Dermis microvascular lymphatic vessel endothelial cell (primary cell): ENCODE data around the gene PCDHGC4. TPM values are rescaled to one million over a fixed set of nuclear protein-coding genes. Genes with fewer than 3 reads are reported as not detected.

ENCODE experiments used
- DNase-seq, 2 donors: peaks; one replicate each; pipeline versions ENCODE4 v3.0.0 to v3.0.0-alpha.2; 2010; ENCODE audit warnings: low read depth in 2 of 2
- total RNA-seq: library from RNA; depleted of rRNA; stranded (reverse); fragments of >200 nt; gene quantifications from 2 replicates; pipeline ENCODE4 v1.2.1, GENCODE V29; 2014

Gene PCDHGC4
- total RNA-seq, 1 donor from 2014 or later = 0.77 TPM

DNA sequence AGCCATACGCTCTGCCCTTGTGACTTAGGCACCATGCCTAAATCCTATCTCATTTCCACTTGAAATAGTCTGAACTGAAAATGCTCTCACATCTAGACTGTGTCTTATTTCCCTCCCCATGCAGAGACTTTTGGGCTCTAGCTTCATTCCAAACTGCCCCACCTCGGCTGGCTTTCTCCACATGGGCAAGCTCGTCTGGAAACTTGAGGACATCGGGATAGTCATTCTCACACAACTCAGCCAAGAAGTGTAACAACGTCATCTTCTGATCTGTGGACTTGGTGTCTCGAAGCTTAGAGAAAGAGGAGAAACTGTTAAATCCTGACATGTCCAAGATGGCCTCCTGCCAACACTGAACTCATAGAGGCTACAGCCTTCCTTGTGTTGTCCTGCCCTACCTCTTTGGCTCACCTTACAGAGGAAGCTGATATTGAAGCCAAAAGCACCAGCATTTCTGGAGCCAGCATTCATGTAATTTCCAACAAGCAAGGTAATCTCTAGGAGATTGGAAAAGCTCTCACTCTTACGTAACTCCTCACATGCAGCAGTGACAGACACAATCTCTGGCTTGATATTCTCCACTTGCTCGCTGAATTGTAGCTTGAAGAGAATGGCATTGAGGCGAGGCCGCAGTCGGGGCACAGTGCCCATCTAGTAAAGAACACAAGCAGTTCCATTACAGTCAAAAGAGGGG lies 43.6 kb downstream of the PCDHGC4 start:
- no peak for DNase-seq

GRCh38 chr5:141529002-141529401 lies 44.2 kb downstream of the PCDHGC4 start:
- DNase-seq = no peak

GRCh38 chr5:141529873-141530272 lies 45.0 kb downstream of the PCDHGC4 start:
- DNase-seq = no peak

DNA sequence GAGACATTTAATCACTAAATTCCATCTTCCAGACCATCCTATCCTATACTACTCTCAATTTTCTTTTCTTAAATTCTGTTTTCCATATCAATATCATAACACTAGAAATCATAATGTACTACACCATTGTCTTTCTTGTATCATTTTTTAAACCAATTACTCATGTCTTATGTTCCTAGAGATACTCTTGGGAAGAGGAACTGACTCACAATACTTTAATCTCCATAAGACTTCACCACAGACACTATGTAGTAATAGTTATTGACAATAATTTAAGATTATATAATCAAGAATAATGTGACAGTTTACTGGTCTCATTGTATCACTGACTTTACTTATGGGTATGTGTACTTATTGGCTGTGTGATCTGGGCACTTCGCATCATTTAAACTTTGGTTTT lies 47.9 kb downstream of the PCDHGC4 start:
- no peak for DNase-seq

- DNase-seq = no peak
Observed at GRCh38 chr5:141533897-141534296, 49.1 kb downstream of the PCDHGC4 start.

DNA sequence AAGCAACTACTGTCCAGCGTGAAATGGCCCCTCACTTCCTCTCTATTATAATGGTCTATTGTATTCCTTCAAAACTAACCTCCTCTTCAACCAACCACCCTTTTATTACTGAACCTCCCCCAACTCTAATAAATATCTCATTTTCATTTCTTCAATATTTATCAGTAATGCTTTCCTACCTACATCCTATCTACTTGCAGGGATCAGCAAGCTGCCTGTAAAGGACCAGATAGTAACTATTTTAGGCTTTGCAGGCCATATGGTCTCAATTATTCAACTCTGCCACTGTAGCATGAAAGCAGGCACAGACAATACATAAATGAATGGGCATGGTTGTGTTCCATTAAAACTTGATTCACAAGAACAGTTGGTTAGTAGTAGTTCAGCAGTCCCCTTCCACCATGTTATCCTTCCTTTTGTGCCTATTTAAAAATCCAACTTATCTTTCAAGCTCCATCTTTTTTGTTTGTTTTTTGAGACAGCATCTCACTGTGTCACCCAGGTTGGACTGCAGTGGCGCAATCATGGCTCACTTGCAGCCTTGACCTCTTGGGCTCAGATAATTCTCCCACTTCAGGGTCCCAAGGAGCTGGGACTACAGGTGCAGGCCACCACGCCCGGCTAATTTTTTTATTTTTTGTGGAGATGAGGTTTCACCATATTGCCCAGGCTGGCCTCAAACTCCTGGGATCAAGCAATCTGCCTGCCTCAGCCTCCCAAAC lies 49.8 kb downstream of the PCDHGC4 start:
- no peak for DNase-seq

Other genes with a start within 250 kb of the PCDHGC4 start
- gene PCDHB15, start 239.6 kb upstream of the PCDHGC4 start, total RNA-seq = 0.26 and 0.76 TPM in 2 replicates
- gene SLC25A2, start 181.0 kb upstream of the PCDHGC4 start, total RNA-seq = under 0.01 and 0.13 TPM in 2 replicates
- 51.2 and 51.5 TPM in 2 replicates for gene TAF7, start 164.2 kb upstream of the PCDHGC4 start, total RNA-seq
- 0.26 and 0.51 TPM in 2 replicates for gene PCDHGA1, start 154.5 kb upstream of the PCDHGC4 start, total RNA-seq
- gene PCDHGA2, start 146.3 kb upstream of the PCDHGC4 start, total RNA-seq = 0.39 and 1.1 TPM in 2 replicates
- gene PCDHGA3, start 141.2 kb upstream of the PCDHGC4 start, total RNA-seq = 0.13 and 0.63 TPM in 2 replicates
- 0.39 and 1.1 TPM in 2 replicates for gene PCDHGB1, start 134.9 kb upstream of the PCDHGC4 start, total RNA-seq
- 0.90 and 2.1 TPM in 2 replicates for gene PCDHGA4, start 130.0 kb upstream of the PCDHGC4 start, total RNA-seq
- 0.64 and 1.9 TPM in 2 replicates for gene PCDHGB2, start 125.0 kb upstream of the PCDHGC4 start, total RNA-seq
- 0.26 and 0.63 TPM in 2 replicates for gene PCDHGA5, start 120.9 kb upstream of the PCDHGC4 start, total RNA-seq
- gene PCDHGB3, start 114.8 kb upstream of the PCDHGC4 start, total RNA-seq = 1.9 and 3.8 TPM in 2 replicates
- gene PCDHGA6, start 111.1 kb upstream of the PCDHGC4 start, total RNA-seq = 1.2 and 2.4 TPM in 2 replicates
- 0.64 and 1.5 TPM in 2 replicates for gene PCDHGA7, start 102.3 kb upstream of the PCDHGC4 start, total RNA-seq
- gene PCDHGB4, start 97.3 kb upstream of the PCDHGC4 start, total RNA-seq = 6.4 and 10.6 TPM in 2 replicates
- gene PCDHGA8, start 92.4 kb upstream of the PCDHGC4 start, total RNA-seq = 0.64 and 1.1 TPM in 2 replicates
- 6.4 and 9.7 TPM in 2 replicates for gene PCDHGB5, start 87.1 kb upstream of the PCDHGC4 start, total RNA-seq
- gene PCDHGA9, start 82.3 kb upstream of the PCDHGC4 start, total RNA-seq = 1.4 and 2.4 TPM in 2 replicates
- 1.5 and 2.7 TPM in 2 replicates for gene PCDHGB6, start 77.0 kb upstream of the PCDHGC4 start, total RNA-seq
- 3.0 and 6.2 TPM in 2 replicates for gene PCDHGA10, start 72.0 kb upstream of the PCDHGC4 start, total RNA-seq
- 3.7 and 8.2 TPM in 2 replicates for gene PCDHGB7, start 67.4 kb upstream of the PCDHGC4 start, total RNA-seq
- 4.0 and 5.4 TPM in 2 replicates for gene PCDHGA11, start 64.0 kb upstream of the PCDHGC4 start, total RNA-seq
- gene PCDHGA12, start 54.5 kb upstream of the PCDHGC4 start, total RNA-seq = 3.5 and 3.9 TPM in 2 replicates
- gene PCDHGC3, start 9.1 kb upstream of the PCDHGC4 start, total RNA-seq = 12.3 and 15.6 TPM in 2 replicates
- 0.26 and 0.51 TPM in 2 replicates for gene PCDHGC5, start 4.1 kb downstream of the PCDHGC4 start, total RNA-seq
- 41.1 and 43.0 TPM in 2 replicates for gene DIAPH1, start 134.0 kb downstream of the PCDHGC4 start, total RNA-seq
- gene HDAC3, start 151.8 kb downstream of the PCDHGC4 start, total RNA-seq = 46.6 and 52.8 TPM in 2 replicates
- gene RELL2, start 152.0 kb downstream of the PCDHGC4 start, total RNA-seq = 6.2 and 6.3 TPM in 2 replicates
- gene FCHSD1, start 166.4 kb downstream of the PCDHGC4 start, total RNA-seq = 10.7 and 12.6 TPM in 2 replicates
- gene ARAP3, start 197.2 kb downstream of the PCDHGC4 start, total RNA-seq = 25.5 and 42.5 TPM in 2 replicates